Measurements from ENCODE around the gene GDPD3. TPM values are rescaled to one million over a fixed set of nuclear protein-coding genes. Genes with fewer than 3 reads are reported as not detected.
A peak's percentile ranks its signal among the peaks of the same experiment; 100 is the strongest.

The GDPD3 gene
- total and polyA plus RNA-seq, 5 donors, result 1.3 to 3.7 (median 2.9) TPM

DNA sequence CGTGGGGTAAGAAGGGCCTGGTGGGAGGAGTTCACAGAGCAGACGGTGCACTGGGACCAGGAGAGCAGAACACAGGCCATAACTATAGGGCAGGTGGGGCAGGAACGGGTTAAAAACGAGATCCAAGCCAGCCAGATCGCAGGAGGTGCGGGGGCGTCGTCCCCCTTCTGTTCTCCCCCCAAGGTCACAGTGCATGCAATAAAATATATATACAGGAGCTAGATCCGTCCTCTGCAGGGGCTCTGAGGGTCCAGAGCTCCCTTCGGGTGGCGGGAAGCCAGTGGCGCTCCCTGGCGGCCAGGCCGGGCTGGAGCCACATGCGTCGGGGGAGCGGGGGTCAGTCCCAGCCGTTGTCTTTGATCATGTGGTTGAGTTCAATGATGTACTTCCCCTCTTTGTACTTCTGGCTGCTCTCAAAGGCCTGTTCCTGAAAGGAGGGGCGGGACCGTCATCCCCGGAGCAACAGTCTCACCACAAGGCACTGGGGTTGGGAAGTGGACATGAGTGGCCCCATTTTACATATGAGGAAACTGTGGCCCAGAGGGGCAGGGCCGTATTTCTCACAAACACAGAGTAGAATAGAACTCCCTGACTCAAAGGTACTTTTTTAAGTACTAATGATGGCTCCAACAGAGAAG is 20.8 kb downstream of the GDPD3 start:
- Histone ChIP-seq H3K4me1 (ENCODE audit: control insufficient read depth, insufficient read depth, low read length) (peaks cover 2% of the 10 kb centered on the region), H3K4me3 (ENCODE audit: low read length) (peak overlapping the region; percentile 36)
- intact Hi-C loops (cut with DNase I), result loop anchor here in 2 of 4 donors (5.0 to 10.0 kb wide), 2 partner anchors 50 to 302 kb away; partner anchors contain the start of gene ZNF48 (in 1 of the 2)

DNA sequence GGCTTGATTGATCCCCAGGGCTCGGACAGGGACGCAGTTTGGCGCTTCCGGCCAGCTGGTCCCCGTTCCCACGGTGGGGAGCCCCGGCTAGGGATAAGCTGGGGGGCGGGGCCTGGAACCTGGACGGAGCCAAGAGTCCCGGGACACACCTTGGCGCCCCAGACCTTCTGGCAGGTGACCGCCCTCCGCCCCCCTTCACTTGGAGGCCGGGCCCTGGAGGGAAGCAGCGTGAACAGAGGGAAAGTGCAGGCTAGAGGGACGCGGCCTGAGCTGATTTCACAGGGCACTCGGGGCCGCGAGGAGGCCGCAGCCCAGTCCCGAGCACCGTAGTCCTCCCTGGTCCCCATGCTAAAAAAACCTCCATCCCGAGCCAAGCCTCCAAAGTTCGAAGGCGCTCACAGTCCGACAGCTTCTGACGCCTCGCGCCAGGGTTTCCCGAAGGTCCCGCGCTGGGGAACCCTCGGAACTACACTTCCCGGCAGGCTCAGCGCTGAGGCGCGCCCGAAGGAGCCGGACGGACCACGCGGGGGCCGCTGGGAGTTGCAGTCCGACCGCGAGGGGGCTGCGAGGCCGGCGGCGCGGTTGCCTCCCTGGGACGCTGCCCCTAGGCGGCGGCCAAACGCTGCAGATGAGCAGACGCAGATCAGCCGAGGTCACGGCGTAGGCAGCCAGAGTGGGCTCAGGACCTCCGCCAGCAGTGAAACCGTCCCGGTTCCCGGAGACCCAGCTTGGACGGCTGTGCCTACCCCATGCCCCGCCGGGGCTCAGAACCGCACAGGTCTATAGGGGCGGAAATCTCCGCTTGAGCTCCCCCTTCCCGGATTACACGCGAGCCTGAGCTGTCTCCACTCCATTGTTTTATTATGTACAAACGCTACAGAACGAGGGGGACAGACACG is 21.6 kb downstream of the GDPD3 start, which contains the start of gene TBX6:
Gene TBX6 (minus strand): TSS at position 451 of the 899 bp plus-strand sequence. CDS start 731 bp downstream, outside the sequence.
- no peaks in the 10 kb centered on the region for H3K9me3 ChIP-seq (ENCODE audit: control insufficient read depth, low read length)
- ATAC-seq (peak; percentile 92 to 93), DNase-seq (peak; percentile 96 to 98 (median 97))
- H3K27me3 ChIP-seq (ENCODE audit: control insufficient read depth, insufficient read depth), result no peaks in the 10 kb centered on the region
- peak within 1 kb of the TSS; percentile 36 for H3K4me3 ChIP-seq (ENCODE audit: low read length)
- intact Hi-C loops (cut with DNase I), result loop anchor here in 2 of 4 donors (5.0 to 10.0 kb wide), 2 partner anchors 49 to 303 kb away; partner anchors contain the start of gene ZNF48 (in 1 of the 2)
- peak within 1 kb of the TSS; percentile 72 for H3K27ac ChIP-seq (ENCODE audit: low read length)
- WGBS, result under 1% methylated on average over 76 of the region's 76 CpGs
- H3K4me1 ChIP-seq (ENCODE audit: control insufficient read depth, insufficient read depth, low read length), result peaks cover 2% of the 10 kb centered on the region

More for the DNA sequence above, 20.8 kb downstream of the GDPD3 start:
- 10% methylated on average over 22 of the region's 22 CpGs for WGBS
- no peaks in the 10 kb centered on the region for H3K9me3 ChIP-seq (ENCODE audit: control insufficient read depth, low read length)
- no peaks in the 10 kb centered on the region for H3K27me3 ChIP-seq (ENCODE audit: control insufficient read depth, insufficient read depth)
- peak overlapping the region; percentile 72 for H3K27ac ChIP-seq (ENCODE audit: low read length)
- DNase-seq (peak; percentile 85 to 93 (median 92)), ATAC-seq (peak; percentile 56 to 80)

DNA sequence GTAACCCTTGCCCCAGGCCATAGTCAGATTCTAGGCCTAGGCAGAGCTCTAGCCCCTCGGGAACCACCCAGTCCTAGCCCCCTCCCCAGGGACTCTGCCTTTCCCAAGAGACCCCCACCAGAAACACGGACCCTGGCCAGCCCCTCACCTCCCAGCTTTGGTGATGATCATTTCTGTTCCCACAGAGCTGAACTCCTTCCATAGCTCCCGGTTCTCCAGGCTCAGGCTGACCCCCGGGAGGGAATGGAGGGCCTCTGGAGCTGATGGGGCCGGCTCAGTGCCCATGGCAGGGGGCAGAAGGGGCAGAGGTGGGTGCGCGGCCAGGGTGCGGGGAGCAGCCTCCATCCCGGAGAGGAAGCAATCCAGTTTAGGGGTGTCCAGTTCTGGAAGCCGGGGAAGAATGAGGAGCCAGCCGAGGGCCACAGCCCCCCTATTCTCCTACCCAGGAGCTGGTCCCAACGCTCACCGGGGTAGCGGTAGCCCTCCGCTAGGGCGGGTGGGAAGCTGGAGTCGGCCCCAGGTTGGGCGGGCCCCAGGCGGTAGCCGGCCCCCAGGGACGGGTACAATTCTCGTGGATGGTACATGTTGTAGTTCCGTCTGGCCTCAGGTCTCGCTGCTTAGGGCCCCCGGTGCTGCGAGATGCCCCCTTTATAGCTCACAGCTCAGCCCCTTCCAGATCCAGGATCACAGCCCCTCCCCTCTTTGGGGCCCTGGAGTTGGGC is 22.6 kb downstream of the GDPD3 start:
- intact Hi-C loops (cut with DNase I), result loop anchor here in 2 of 4 donors (5.0 to 10.0 kb wide), 2 partner anchors 48 to 304 kb away; partner anchors contain the start of gene ZNF48 (in 1 of the 2)
- 71% methylated on average over 26 of the region's 26 CpGs for WGBS
- peak in 2 of 3 donors; percentile 65 to 70 for DNase-seq
- Histone ChIP-seq H3K4me3 (ENCODE audit: low read length) (no peak overlapping the region), H3K27me3 (ENCODE audit: control insufficient read depth, insufficient read depth) (no peaks in the 10 kb centered on the region), H3K4me1 (ENCODE audit: control insufficient read depth, insufficient read depth, low read length) (peaks cover 2% of the 10 kb centered on the region), H3K9me3 (ENCODE audit: control insufficient read depth, low read length) (no peaks in the 10 kb centered on the region), H3K27ac (ENCODE audit: low read length) (no peak overlapping the region)
- ATAC-seq, result no peak

DNA sequence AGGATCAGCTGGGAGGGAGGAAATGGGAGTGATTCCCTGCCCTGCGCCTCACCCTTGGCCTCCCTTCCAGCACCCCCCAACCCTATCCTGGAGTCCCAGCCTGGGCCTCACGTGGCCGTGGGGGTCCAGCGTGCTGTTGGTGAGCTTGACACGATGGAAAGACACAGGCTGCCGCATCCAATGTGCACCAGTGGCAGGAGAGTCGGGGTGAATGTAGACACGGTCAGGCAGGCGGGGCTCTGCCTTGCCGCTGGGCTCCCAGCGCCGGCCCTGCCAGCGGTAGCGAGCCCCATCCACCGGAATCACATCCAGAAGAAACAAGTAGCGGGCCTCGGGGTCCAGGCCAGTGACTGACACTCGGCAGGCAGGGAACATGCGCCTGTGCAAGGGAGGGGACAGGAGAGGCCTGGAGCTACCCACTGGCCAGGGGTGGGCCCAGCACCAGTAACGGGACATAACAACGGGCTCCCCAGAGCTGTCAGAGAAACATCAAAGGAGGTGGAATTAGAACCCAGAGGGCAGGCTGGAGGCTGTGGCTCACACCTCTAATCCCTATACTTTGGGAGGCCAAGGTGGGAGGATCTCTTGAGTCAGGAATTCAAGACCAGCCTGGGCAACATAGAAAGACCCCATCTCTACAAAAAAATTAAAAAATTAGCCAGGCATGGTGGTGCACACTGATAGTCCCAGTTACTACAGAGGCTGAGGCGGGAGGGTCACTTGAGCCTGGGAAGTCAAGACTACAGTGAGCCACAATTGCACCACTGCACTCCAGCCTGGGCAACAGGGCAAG is 24.3 kb downstream of the GDPD3 start:
- intact Hi-C loops (cut with DNase I), result no loop called here
- DNase-seq (peak in 1 of 3 donors; percentile 53), ATAC-seq (no peak)
- H3K9me3 ChIP-seq (ENCODE audit: control insufficient read depth, low read length), result no peaks in the 10 kb centered on the region
- H3K4me3 ChIP-seq (ENCODE audit: low read length), result no peak overlapping the region
- H3K4me1 ChIP-seq (ENCODE audit: control insufficient read depth, insufficient read depth, low read length), result peaks cover 2% of the 10 kb centered on the region
- no peak overlapping the region for H3K27ac ChIP-seq (ENCODE audit: low read length)
- 77% methylated on average over 22 of the region's 22 CpGs for WGBS
- no peaks in the 10 kb centered on the region for H3K27me3 ChIP-seq (ENCODE audit: control insufficient read depth, insufficient read depth)

DNA sequence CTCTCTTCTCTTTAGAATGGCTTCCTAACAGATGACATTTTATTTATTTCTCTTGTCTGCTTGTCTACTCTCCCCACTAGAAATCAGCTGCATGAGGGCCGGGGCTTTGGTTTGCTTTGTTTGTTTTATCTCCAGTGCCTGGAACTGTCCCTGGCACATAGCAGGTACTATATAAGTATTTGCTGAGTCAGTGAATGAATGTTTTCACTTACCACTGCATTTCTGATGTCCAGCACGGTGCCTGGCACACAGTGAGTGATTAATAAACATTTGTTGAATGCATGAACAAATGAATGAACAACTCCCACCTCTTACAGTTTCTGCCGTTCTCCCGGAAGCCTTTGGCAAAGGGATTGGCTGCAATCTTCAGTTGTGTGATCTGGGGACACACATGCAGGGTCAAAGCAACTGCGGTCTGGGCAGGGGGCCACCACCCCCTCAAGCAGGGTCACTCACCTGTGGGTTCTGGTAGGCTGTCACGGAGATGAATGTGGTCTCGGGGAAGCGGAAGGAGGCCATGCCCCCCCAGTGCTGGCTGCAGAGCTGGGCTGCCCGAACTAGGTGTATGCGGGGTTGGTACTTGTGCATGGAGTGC is 25.0 kb downstream of the GDPD3 start:
- WGBS, result 76% methylated on average over 10 of the region's 10 CpGs
- ATAC-seq (no peak), DNase-seq (peak in 1 of 3 donors; percentile 46)
- Histone ChIP-seq H3K4me1 (ENCODE audit: control insufficient read depth, insufficient read depth, low read length) (no peaks in the 10 kb centered on the region), H3K27me3 (ENCODE audit: control insufficient read depth, insufficient read depth) (no peaks in the 10 kb centered on the region), H3K27ac (ENCODE audit: low read length) (no peak overlapping the region), H3K9me3 (ENCODE audit: control insufficient read depth, low read length) (no peaks in the 10 kb centered on the region), H3K4me3 (ENCODE audit: low read length) (no peak overlapping the region)
- intact Hi-C loops (cut with DNase I), result no loop called here

DNA sequence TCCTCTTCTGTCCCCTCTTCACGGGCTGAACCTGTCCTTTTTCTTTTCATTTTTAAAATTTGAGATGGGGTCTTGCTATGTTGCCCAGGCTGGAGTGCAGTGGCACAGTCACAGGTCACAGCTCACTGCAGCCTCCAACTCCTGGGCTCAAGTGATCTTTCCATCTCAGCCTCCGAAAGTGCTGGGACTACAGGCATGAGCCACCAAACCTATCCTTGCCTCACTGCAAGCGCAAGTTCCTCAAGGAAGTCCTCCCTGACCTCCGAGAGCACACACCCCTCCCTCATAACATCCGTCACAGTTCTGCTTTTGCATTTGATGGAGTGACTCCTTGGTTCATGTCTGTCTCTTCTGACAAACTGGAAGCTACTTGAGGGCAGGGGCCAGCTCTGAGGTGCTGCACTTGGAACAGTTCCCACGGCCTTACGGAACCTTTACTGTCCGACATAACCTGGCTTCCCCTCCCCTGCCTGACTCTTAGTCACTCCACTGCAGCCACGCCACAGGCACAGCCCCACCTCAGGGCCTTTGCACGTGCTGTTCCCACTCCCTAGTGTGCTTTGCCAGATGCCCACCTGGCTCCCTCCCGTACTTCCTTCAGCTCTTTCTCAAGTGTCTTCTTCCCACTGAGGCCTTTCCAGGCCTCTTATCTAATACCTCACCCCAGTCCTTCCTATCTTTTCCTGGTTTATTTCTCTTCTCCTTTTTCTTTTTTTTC is 26.0 kb downstream of the GDPD3 start:
- DNase-seq (peak in 2 of 3 donors; percentile 42 to 57), ATAC-seq (no peak)
- Histone ChIP-seq H3K27me3 (ENCODE audit: control insufficient read depth, insufficient read depth) (no peaks in the 10 kb centered on the region), H3K4me1 (ENCODE audit: control insufficient read depth, insufficient read depth, low read length) (no peaks in the 10 kb centered on the region), H3K27ac (ENCODE audit: low read length) (no peak overlapping the region), H3K4me3 (ENCODE audit: low read length) (no peak overlapping the region), H3K9me3 (ENCODE audit: control insufficient read depth, low read length) (no peaks in the 10 kb centered on the region)
- intact Hi-C loops (cut with DNase I), result no loop called here
- WGBS, result 87% methylated on average over 11 of the region's 11 CpGs

DNA sequence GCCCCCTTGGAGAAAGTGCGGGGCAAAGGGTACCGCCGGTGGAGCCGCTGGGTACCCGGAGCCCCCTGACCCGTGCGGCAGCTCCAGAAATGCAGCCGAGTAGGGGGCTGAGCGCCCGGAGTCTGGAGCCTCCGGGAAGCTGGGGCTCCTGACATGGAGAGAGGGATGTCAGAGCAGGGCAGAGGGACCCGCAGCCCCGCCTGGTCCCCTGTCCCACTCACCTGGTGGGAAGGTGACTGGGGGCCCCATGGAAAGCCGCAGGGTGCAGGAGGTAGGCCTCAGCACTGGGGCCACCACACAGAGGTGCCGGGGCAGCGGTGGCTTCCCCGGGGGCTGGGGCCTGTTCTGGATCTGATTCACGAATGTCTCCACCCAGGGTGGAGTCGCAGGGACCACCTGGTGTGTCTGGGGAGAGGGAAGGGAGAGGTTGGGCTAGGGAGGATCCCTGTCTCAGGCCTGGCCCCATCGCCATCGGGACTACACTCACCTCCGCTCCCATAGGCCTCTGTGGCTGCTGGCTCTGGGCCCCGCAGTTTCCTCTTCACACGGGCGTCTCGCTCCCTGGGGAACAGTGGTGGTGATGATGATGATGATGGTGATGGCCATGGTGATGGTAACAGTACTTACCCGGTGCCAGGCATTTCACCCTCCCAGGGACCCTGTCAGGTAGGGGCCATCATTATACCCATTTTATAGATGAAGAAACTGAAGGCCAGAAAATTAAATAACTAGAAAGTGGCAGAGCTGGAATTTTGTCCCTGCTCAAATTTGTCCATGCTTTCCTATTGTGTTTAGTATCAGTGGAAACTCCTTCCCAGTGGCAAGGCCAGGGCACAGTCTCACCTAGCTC is 26.8 kb downstream of the GDPD3 start:
- H3K27ac ChIP-seq (ENCODE audit: low read length), result no peak overlapping the region
- WGBS, result 77% methylated on average over 27 of the region's 27 CpGs
- H3K4me1 ChIP-seq (ENCODE audit: control insufficient read depth, insufficient read depth, low read length), result no peaks in the 10 kb centered on the region
- no peaks in the 10 kb centered on the region for H3K27me3 ChIP-seq (ENCODE audit: control insufficient read depth, insufficient read depth)
- DNase-seq (peak in 2 of 3 donors; percentile 51 to 53), ATAC-seq (no peak)
- intact Hi-C loops (cut with DNase I), result no loop called here
- no peak overlapping the region for H3K4me3 ChIP-seq (ENCODE audit: low read length)
- no peaks in the 10 kb centered on the region for H3K9me3 ChIP-seq (ENCODE audit: control insufficient read depth, low read length)

DNA sequence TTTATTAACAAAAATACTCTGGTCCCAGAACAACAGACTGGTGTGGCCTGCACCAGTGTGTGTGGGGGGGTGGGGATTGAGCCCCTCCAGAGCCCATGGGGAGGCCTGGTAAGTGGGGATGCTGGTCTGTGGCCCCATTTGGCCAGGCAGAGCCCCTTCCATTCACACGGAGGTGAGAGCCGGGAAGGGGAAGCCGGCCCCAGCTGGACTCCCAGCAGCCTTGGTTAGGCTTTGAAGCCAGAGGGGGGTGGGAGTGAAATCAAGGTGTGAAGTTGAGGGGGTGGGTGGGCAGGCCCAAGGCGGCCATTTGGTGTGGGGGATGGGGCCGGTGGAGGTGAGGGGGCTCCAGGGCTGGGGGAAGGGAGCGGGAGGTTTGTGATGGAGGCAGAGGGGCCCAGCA is 27.5 kb downstream of the GDPD3 start:
- ATAC-seq (no peak), DNase-seq (peak in 2 of 3 donors; percentile 46 to 62)
- Histone ChIP-seq H3K27ac (ENCODE audit: low read length) (no peak overlapping the region), H3K4me1 (ENCODE audit: control insufficient read depth, insufficient read depth, low read length) (no peaks in the 10 kb centered on the region), H3K4me3 (ENCODE audit: low read length) (no peak overlapping the region), H3K9me3 (ENCODE audit: control insufficient read depth, low read length) (no peaks in the 10 kb centered on the region), H3K27me3 (ENCODE audit: control insufficient read depth, insufficient read depth) (no peaks in the 10 kb centered on the region)
- 66% methylated on average over 6 of the region's 6 CpGs for WGBS
- intact Hi-C loops (cut with DNase I), result no loop called here

DNA sequence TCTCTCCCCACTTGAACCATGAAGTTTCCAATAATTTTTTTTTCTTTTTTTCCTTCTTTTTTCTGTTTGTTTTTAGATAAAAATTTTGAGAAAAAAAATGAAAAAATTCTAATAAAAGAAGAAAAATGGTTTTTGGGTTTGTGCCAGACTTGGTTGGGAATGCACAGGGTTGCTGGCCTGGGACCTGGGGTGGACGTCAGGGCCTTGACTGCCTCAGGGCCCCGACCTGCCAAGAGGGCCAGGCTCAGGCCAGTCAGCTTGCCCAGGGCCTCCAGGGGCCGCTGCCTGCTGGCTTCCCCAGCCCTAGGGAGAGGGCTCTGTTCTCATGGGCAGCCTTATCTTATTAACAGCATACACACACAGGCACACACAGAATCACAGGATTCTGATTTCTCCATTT is 28.1 kb downstream of the GDPD3 start:
- H3K9me3 ChIP-seq (ENCODE audit: control insufficient read depth, low read length), result no peaks in the 10 kb centered on the region
- no peak overlapping the region for H3K4me3 ChIP-seq (ENCODE audit: low read length)
- DNase-seq (peak; percentile 75 to 88 (median 87)), ATAC-seq (peak; percentile 53 to 70)
- H3K27me3 ChIP-seq (ENCODE audit: control insufficient read depth, insufficient read depth), result no peaks in the 10 kb centered on the region
- H3K27ac ChIP-seq (ENCODE audit: low read length), result peak overlapping the region; percentile 12
- 55% methylated on average over 3 of the region's 3 CpGs for WGBS
- intact Hi-C loops (cut with DNase I), result no loop called here
- H3K4me1 ChIP-seq (ENCODE audit: control insufficient read depth, insufficient read depth, low read length), result no peaks in the 10 kb centered on the region
